Measurements from ENCODE around the gene EXOC6B. TPM values are rescaled to one million over a fixed set of nuclear protein-coding genes. Genes with fewer than 3 reads are reported as not detected.

Gene EXOC6B
- total RNA-seq, 1 experiment from 2014 or later, result 40.1 TPM

GRCh38 chr2:72744049-72744448 is 81.8 kb downstream of the EXOC6B start:
- no peak overlapping the region for H2BK5ac ChIP-seq (ENCODE audit: insufficient read length, low read length)
- no peak overlapping the region for H3K23ac ChIP-seq (ENCODE audit: insufficient read length, low read depth, low read length)
- H4K91ac ChIP-seq (ENCODE audit: insufficient read length, low read depth, low read length), result no peak overlapping the region
- no peaks in the 10 kb centered on the region for H3K23me2 ChIP-seq (ENCODE audit: insufficient read length, low read depth, low read length, poor library complexity, severe bottlenecking)
- no peak overlapping the region for H3K4me3 Mint-ChIP-seq
- no peak overlapping the region for H3K18ac ChIP-seq (ENCODE audit: insufficient read length, low read depth, low read length)
- H2BK12ac ChIP-seq (ENCODE audit: insufficient read length, low read depth, low read length), result no peak overlapping the region
- H3K27me3 Mint-ChIP-seq (ENCODE audit: low read depth), result no peaks in the 10 kb centered on the region
- no peak overlapping the region for H4K5ac ChIP-seq (ENCODE audit: insufficient read length, low read depth, low read length)
- no peak overlapping the region for H4K8ac ChIP-seq (replicated peaks; ENCODE audit: insufficient read length, low read depth, low read length)
- DNase-seq, result no peak
- H3K14ac ChIP-seq (ENCODE audit: insufficient read depth, low read length), result no peak overlapping the region
- H3T11ph ChIP-seq (ENCODE audit: low read length), result no peak overlapping the region
- H3K9ac ChIP-seq (ENCODE audit: extremely low read depth, insufficient read length, low read length), result no peak overlapping the region
- no peak overlapping the region for H3K27ac Mint-ChIP-seq
- no peak overlapping the region for H2AK5ac ChIP-seq (ENCODE audit: insufficient read length, low read length)
- no peaks in the 10 kb centered on the region for H4K20me1 ChIP-seq (ENCODE audit: control insufficient read depth, insufficient read depth, insufficient read length)
- H3K9me3 ChIP-seq (ENCODE audit: control insufficient read depth, low read depth, low read length), result no peaks in the 10 kb centered on the region
- H3K36me3 Mint-ChIP-seq (ENCODE audit: insufficient read depth in 1 of 3, low read depth in 3 of 3), result peaks cover 4% of the 10 kb centered on the region in 3 experiments; a peak in 4 of 7 replicates
- TF ChIP-seq, protein P1, sequence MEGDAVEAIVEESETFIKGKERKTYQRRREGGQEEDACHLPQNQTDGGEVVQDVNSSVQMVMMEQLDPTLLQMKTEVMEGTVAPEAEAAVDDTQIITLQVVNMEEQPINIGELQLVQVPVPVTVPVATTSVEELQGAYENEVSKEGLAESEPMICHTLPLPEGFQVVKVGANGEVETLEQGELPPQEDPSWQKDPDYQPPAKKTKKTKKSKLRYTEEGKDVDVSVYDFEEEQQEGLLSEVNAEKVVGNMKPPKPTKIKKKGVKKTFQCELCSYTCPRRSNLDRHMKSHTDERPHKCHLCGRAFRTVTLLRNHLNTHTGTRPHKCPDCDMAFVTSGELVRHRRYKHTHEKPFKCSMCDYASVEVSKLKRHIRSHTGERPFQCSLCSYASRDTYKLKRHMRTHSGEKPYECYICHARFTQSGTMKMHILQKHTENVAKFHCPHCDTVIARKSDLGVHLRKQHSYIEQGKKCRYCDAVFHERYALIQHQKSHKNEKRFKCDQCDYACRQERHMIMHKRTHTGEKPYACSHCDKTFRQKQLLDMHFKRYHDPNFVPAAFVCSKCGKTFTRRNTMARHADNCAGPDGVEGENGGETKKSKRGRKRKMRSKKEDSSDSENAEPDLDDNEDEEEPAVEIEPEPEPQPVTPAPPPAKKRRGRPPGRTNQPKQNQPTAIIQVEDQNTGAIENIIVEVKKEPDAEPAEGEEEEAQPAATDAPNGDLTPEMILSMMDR (conservative IDR thresholded peaks at IDR 0.05), result no peak
- peaks cover 2% of the 10 kb centered on the region; the same call in 1 of the 2 replicates for H3K4me1 ChIP-seq (ENCODE audit: insufficient read depth, low read length)
- no peaks in the 10 kb centered on the region for H3K27me3 ChIP-seq (ENCODE audit: insufficient read depth, low read length)
- no peaks in the 10 kb centered on the region for H3K9me3 Mint-ChIP-seq
- H3K4me2 ChIP-seq (ENCODE audit: insufficient read depth, insufficient read length, low read length), result no peak overlapping the region
- H2BK15ac ChIP-seq (ENCODE audit: low read depth, low read length), result no peak overlapping the region
- no peak overlapping the region for H2BK20ac ChIP-seq (ENCODE audit: low read depth, low read length, poor library complexity, severe bottlenecking)
- H2AFZ ChIP-seq (ENCODE audit: low read length), result no peak overlapping the region
- H3K27ac ChIP-seq (ENCODE audit: insufficient read length, low read depth, low read length), result no peak overlapping the region
- no peaks in the 10 kb centered on the region for H3K79me1 ChIP-seq (ENCODE audit: insufficient read depth, low read depth, low read length, poor library complexity, severe bottlenecking)
- no peaks in the 10 kb centered on the region; the same call in 1 of the 2 replicates for H3K79me2 ChIP-seq (ENCODE audit: insufficient read depth, low read length)
- H2BK120ac ChIP-seq (ENCODE audit: low read depth, low read length, poor library complexity, severe bottlenecking), result no peak overlapping the region
- peaks cover 7 to 9% of the 10 kb centered on the region in 2 experiments for H3K4me1 Mint-ChIP-seq
- no peak overlapping the region for H3K4ac ChIP-seq (ENCODE audit: low read depth, low read length)
- no peak overlapping the region for H3K56ac ChIP-seq (ENCODE audit: insufficient read length, low read depth, low read length)
